HepG2 (cell line): ENCODE data around the gene APBB3. TPM values are rescaled to one million over a fixed set of nuclear protein-coding genes. Genes with fewer than 3 reads are reported as not detected.

ENCODE experiments used
- CENPX ChIP-seq: sonication (generic); formaldehyde crosslinking; IDR thresholded peaks from 2 replicates; pipeline ENCODE4 v1.9.0; 2021; ENCODE audit warnings: mild to moderate bottlenecking, missing genetic modification reagents, moderate library complexity
- DPF2 ChIP-seq: sonication (generic); formaldehyde crosslinking; IDR thresholded peaks from 2 replicates; pipeline ENCODE4 v1.4.0; 2020; ENCODE audit warnings: mild to moderate bottlenecking, low read depth, missing genetic modification reagents, borderline replicate concordance
- FOXK2 ChIP-seq: fragments of 450-650 bp; IDR thresholded peaks from 2 replicates; pipeline ENCODE4 v1.6.1; 2016
- FOXO1 ChIP-seq: sonication (generic); formaldehyde crosslinking; IDR thresholded peaks from 2 replicates; pipeline ENCODE4 v1.4.0; 2020; ENCODE audit warnings: missing genetic modification reagents
- FOXP4 ChIP-seq: sonication (generic); formaldehyde crosslinking; IDR thresholded peaks from 2 replicates; pipeline ENCODE4 v1.4.0; 2020; ENCODE audit warnings: missing genetic modification reagents
- HMGXB3 ChIP-seq: sonication (generic); formaldehyde crosslinking; IDR thresholded peaks from 2 replicates; pipeline ENCODE4 v1.4.0; 2020; ENCODE audit warnings: missing genetic modification reagents, borderline replicate concordance
- HNF4G ChIP-seq, 2 experiments: sonication (generic) in 1 of 2; formaldehyde crosslinking in 1 of 2; IDR thresholded peaks; 2 replicates each; pipeline versions ENCODE4 v1.4.0 to v1.6.1; 2011 to 2020; ENCODE audit warnings: borderline replicate concordance in 2 of 2, low read depth in 2 of 2, mild to moderate bottlenecking in 2 of 2, low read length in 1 of 2, missing genetic modification reagents in 1 of 2, moderate library complexity in 1 of 2
- KDM3A ChIP-seq: IDR thresholded peaks from 2 replicates; pipeline ENCODE4 v1.6.1; 2018; ENCODE audit warnings: low read depth, missing compliant biosample characterization
- MIER2 ChIP-seq: IDR thresholded peaks from 2 replicates; pipeline ENCODE4 v1.6.1; 2016; ENCODE audit warnings: missing biosample characterization, missing genetic modification reagents
- MYPOP ChIP-seq: sonication (generic); formaldehyde crosslinking; IDR thresholded peaks from 2 replicates; pipeline ENCODE4 v1.8.1; 2023; ENCODE audit warnings: mild to moderate bottlenecking, moderate library complexity, missing genetic modification reagents
- RFX3 ChIP-seq: IDR thresholded peaks from 2 replicates; pipeline ENCODE4 v1.6.1; 2016; ENCODE audit warnings: missing biosample characterization, missing genetic modification reagents
- SMAD3 ChIP-seq: sonication (generic); formaldehyde crosslinking; IDR thresholded peaks from 2 replicates; pipeline ENCODE4 v1.4.0; 2020; ENCODE audit warnings: missing genetic modification reagents
- SMARCE1 ChIP-seq: fragments of 450-650 bp; IDR thresholded peaks from 2 replicates; pipeline ENCODE4 v1.6.1; 2017; ENCODE audit warnings: borderline replicate concordance
- ZHX2 ChIP-seq, 2 experiments: sonication (generic) in 1 of 2; formaldehyde crosslinking in 1 of 2; IDR thresholded peaks; 2 replicates each; pipeline versions ENCODE4 v1.6.1 to v1.9.0; 2014 to 2022; ENCODE audit warnings: antibody characterized with exemption in 1 of 2, borderline replicate concordance in 1 of 2, inconsistent platforms in 1 of 2, low read depth in 1 of 2, missing genetic modification reagents in 1 of 2
- ZNF317 ChIP-seq: sonication (generic); formaldehyde crosslinking; IDR thresholded peaks from 2 replicates; pipeline ENCODE4 v1.5.0; 2020; ENCODE audit warnings: mild to moderate bottlenecking, missing genetic modification reagents
- ZSCAN9 ChIP-seq: IDR thresholded peaks from 2 replicates; pipeline ENCODE4 v1.6.1; 2016; ENCODE audit warnings: borderline replicate concordance
- polyA plus RNA-seq, 8 experiments: library from polyadenylated mRNA; depleted of rRNA in 3 of 8; stranded (reverse) in 7 of 8; unstranded in 1 of 8; fragments of >200 nt; fragmentation: Illumina TruSeq in 4 of 8; extraction: Trizol in 4 of 8; gene quantifications; 2 replicates each; pipeline versions ENCODE4 v1.2.1 to v1.2.3, GENCODE V29; 2011 to 2016; ENCODE audit warnings: low read depth in 4 of 8, missing spikeins in 1 of 8, mixed read lengths in 1 of 8; ENCODE audit not compliant: insufficient read depth in 1 of 8
- total RNA-seq, 5 experiments: library from RNA; depleted of rRNA; stranded (reverse); fragments of >200 nt; fragmentation: Illumina TruSeq; extraction: Trizol; gene quantifications; 2 replicates each; pipeline ENCODE4 v1.2.3, GENCODE V29; 2016; ENCODE audit warnings: low read depth in 1 of 5

Gene APBB3
- total and polyA plus RNA-seq, 2 of the 13 experiments (the other 11 are each of a cell fraction or from before 2014, with no cell fraction given) = 0.38 to 0.78 TPM

- TF ChIP-seq HMGXB3 (0 out of 2 replicates have a peak, but pooled peaks have one; percentile 54), ZNF317 (CRISPR knock-in tag) (peak; percentile 69; the same call in 1 of the 2 replicates), RFX3 (no peak), HNF4G (IDR thresholded peaks at IDR 0.05; ENCODE audit: borderline replicate concordance, low read depth, low read length) (peak; percentile 90), HNF4G (CRISPR knock-in tag; IDR thresholded peaks at IDR 0.05; ENCODE audit: borderline replicate concordance, low read depth) (no peak), FOXP4 (CRISPR knock-in tag) (peak; percentile 77), DPF2 (CRISPR knock-in tag) (peak; percentile 77; the same call in 1 of the 2 replicates), FOXO1 (CRISPR knock-in tag) (peak; percentile 67; the same call in 1 of the 2 replicates), FOXK2 (no peak), CENPX (CRISPR knock-in tag) (no peak), ZSCAN9 (peak; percentile 77), KDM3A (CRISPR knock-in tag) (peak; percentile 66; the same call in 1 of the 2 replicates), ZHX2 (IDR thresholded peaks at IDR 0.05; ENCODE audit: low read depth) (no peak), ZHX2 (CRISPR knock-in tag; IDR thresholded peaks at IDR 0.05; ENCODE audit: borderline replicate concordance) (no peak), SMAD3 (CRISPR knock-in tag) (peak; percentile 62; the same call in 1 of the 2 replicates), MIER2 (CRISPR knock-in tag) (0 out of 2 replicates have a peak, but pooled peaks have one; percentile 31), SMARCE1 (no peak), MYPOP (CRISPR knock-in tag) (peak; percentile 32; the same call in 1 of the 2 replicates)
Observed at GRCh38 chr5:140607031-140607430, 42.6 kb upstream of the APBB3 start (continued).
